ENCODE measurements around the gene HOXD1.

HOXD1 gene

DNA sequence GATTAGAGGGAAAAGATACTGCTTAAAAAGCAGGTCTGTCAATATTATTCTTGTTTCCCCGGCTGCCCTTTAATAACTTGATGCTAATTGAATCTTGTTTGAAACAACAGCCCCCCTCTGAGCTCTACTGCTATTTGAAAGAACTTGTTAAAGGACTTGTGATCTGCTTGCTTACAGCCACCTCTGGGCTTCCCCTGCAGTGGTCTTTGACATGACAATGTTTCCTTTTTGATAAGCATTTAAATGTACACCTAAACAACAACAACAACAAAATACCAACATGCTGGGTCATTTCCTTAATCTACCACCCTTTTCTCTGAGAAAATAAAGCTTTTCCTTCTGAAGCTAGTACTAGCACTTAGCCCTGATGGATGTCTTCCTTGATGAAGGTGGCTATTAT is 3.9 kb downstream of the HOXD1 start:
- H3K27ac ChIP-seq: no peak overlapping the region

DNA sequence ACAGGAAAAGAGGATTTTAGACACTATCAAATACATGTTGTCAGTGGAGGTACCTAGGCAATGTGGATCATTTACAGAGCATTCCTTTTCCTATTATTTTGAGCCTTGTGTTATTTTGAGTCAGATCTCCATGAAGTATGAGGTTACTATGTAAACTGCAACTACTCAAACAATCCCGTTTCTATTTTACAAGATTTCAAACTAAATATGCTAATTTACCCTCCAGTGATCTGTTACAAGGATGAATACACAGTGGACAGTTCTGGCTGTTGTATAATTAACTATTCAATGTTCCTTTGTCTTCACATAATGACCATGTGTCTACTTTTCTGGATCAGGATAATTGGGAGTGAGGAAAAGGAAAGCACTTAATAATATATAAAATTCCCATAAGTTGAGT is 4.6 kb downstream of the HOXD1 start:
- no peak overlapping the region for H3K27ac ChIP-seq
- no peak for TF ChIP-seq ZFX (IDR thresholded peaks at IDR 0.05; ENCODE audit: borderline replicate concordance)
- TF ChIP-seq, protein P1, sequence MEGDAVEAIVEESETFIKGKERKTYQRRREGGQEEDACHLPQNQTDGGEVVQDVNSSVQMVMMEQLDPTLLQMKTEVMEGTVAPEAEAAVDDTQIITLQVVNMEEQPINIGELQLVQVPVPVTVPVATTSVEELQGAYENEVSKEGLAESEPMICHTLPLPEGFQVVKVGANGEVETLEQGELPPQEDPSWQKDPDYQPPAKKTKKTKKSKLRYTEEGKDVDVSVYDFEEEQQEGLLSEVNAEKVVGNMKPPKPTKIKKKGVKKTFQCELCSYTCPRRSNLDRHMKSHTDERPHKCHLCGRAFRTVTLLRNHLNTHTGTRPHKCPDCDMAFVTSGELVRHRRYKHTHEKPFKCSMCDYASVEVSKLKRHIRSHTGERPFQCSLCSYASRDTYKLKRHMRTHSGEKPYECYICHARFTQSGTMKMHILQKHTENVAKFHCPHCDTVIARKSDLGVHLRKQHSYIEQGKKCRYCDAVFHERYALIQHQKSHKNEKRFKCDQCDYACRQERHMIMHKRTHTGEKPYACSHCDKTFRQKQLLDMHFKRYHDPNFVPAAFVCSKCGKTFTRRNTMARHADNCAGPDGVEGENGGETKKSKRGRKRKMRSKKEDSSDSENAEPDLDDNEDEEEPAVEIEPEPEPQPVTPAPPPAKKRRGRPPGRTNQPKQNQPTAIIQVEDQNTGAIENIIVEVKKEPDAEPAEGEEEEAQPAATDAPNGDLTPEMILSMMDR (IDR thresholded peaks at IDR 0.05): no peak

More for the DNA sequence above, 3.9 kb downstream of the HOXD1 start:
- no peak for TF ChIP-seq ZFX (IDR thresholded peaks at IDR 0.05; ENCODE audit: borderline replicate concordance)
- TF ChIP-seq, protein P1 (IDR thresholded peaks at IDR 0.05): no peak

DNA sequence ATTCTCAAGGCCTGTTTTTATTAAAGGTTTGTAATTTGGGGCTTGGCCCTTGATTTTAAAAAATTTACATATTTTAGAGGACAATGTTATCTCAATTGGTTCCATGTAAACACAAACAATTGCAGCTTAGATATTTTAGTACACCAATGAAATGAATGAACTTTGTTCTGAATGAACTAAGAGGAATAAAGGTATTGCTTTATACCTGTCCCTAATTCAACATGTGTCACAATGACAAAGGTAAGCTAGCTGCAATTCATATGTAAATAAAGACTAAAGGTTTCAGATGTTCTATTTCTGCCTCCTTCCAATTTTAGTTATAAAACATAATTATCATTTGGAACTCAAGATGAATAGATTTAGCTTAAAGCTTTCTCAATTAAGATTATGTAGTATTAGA is 11.4 kb downstream of the HOXD1 start:
- no peak for TF ChIP-seq ZFX (IDR thresholded peaks at IDR 0.05; ENCODE audit: borderline replicate concordance)
- TF ChIP-seq, protein P1 (IDR thresholded peaks at IDR 0.05): no peak

DNA sequence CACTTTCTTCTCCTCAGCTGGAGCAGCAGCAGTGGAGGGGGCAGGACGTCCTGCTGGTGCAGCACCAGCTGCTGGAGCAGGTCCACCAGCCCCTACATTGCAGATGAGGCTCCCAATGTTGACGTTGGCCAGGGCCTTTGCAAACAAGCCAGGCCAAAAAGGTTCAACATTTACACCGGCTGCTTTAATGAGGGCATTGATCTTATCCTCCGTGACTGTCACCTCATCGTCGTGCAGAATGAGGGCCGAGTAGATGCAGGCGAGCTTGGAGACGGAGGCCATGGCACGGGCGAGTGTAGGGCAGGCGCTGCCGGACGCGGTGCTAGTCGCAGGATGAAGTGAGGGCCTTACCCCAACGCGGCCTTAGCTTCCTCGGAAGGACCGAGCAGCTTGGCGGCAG is 12.5 kb downstream of the HOXD1 start:
- no peak overlapping the region for H3K27ac ChIP-seq
- TF ChIP-seq, protein P1 (IDR thresholded peaks at IDR 0.05): no peak
- no peak for TF ChIP-seq ZFX (IDR thresholded peaks at IDR 0.05; ENCODE audit: borderline replicate concordance)

More for the DNA sequence above, 11.4 kb downstream of the HOXD1 start:
- no peak overlapping the region for H3K27ac ChIP-seq

DNA sequence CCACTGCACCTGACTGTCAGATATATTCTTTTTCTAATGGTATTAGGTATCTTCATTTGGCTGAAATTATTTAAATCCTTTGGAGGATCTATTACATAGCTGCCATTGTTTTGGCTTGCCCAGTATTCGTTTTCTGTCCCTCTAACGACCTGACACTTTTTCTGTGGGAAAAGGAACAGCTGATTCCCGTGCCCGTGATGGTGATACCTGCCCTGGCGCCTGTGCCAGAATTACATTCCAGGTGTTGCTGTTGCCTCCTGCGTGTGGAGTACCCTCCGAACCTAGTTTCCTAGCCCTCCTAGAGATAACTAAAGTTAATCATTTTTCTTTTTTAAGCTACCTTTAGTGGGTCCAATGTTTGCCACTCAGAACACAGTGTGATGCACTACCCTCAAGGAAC is 14.0 kb downstream of the HOXD1 start:
- no peak overlapping the region for H3K27ac ChIP-seq
- TF ChIP-seq ZFX (IDR thresholded peaks at IDR 0.05; ENCODE audit: borderline replicate concordance): no peak
- TF ChIP-seq, protein P1 (IDR thresholded peaks at IDR 0.05): no peak

DNA sequence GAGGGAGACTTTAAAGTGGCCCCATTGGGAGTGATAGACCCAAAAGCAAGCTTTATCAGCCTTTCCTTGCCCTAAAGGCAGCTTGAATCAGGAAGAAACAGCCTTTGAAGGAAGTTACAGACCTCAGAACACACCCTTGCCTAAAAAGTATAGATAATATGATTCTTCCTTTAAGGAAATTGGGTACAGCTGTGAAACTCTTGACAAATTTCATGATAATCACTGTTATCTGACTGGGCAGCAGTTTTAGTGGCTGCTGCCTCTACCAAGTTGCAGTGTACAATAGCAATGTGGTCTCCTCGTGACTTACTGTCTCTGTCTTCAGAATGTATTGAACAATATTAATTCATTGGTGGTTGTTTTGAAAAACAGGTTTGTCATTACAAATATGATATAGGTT is 16.7 kb downstream of the HOXD1 start:
- no peak overlapping the region for H3K27ac ChIP-seq
- TF ChIP-seq, protein P1 (IDR thresholded peaks at IDR 0.05): no peak
- TF ChIP-seq ZFX (IDR thresholded peaks at IDR 0.05; ENCODE audit: borderline replicate concordance): no peak

DNA sequence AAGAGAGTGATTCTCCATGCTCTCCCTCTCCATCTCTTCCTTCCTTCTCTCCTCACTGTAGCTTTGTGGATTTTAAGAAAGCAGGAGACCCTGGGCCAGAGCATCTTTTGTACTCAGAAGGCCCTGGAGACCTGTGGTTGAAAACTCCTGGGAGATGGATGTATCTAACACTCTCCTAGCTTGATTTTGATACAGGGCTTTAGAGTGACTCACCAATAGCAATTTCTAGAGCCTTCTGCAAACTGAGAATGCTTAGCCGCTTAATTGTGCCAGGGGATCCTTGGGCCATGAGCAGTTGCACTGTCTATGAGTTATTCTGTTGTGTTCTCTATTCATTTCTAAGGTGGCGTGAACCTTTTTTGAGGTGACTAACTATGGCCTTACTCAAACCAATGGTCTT is 17.7 kb downstream of the HOXD1 start:
- TF ChIP-seq ZFX (IDR thresholded peaks at IDR 0.05; ENCODE audit: borderline replicate concordance): no peak
- TF ChIP-seq, protein P1 (IDR thresholded peaks at IDR 0.05): no peak

More for the DNA sequence above, 17.7 kb downstream of the HOXD1 start:
- H3K27ac ChIP-seq: no peak overlapping the region

All from 22Rv1 (cell line).